DOHH2 (cell line): ENCODE measurements around the gene RFX4.

Source experiments
- EZH2phosphoT487 ChIP-seq: fragments of 200-600 bp; sonication (generic); IDR thresholded peaks from 2 replicates; pipeline ENCODE4 v1.6.1; 2017; ENCODE audit warnings: borderline replicate concordance, mild to moderate bottlenecking, antibody characterized with exemption, low read length, moderate library complexity, mixed read lengths
- TF ChIP-seq, protein P1 (sequence below): fragments of 200-600 bp; sonication (generic); IDR thresholded peaks from one replicate; pipeline ENCODE4 v1.5.1; 2014; ENCODE audit warnings: antibody characterized with exemption, mild to moderate bottlenecking, low read depth, low read length; ENCODE audit not compliant: poor library complexity, severe bottlenecking

DNA sequence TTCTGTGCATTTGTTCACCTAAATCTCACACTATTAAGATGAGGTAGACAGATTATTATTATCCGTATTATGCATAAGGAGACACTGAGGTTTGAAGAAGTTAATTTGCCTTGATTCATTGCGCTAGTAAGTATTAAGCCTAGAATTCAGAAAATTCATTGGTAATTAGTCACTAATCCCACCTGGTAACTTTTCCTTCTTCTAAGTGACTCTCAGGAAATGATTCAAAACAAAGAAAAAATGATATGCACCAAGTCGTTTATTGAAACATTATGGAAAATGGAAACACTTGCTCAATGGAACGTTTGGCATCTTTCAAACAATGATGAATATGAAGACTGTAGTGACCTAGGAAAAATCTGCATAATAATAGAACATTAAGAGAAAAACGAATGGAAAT, 15.2 kb downstream of the RFX4 start:
- TF ChIP-seq, protein P1, sequence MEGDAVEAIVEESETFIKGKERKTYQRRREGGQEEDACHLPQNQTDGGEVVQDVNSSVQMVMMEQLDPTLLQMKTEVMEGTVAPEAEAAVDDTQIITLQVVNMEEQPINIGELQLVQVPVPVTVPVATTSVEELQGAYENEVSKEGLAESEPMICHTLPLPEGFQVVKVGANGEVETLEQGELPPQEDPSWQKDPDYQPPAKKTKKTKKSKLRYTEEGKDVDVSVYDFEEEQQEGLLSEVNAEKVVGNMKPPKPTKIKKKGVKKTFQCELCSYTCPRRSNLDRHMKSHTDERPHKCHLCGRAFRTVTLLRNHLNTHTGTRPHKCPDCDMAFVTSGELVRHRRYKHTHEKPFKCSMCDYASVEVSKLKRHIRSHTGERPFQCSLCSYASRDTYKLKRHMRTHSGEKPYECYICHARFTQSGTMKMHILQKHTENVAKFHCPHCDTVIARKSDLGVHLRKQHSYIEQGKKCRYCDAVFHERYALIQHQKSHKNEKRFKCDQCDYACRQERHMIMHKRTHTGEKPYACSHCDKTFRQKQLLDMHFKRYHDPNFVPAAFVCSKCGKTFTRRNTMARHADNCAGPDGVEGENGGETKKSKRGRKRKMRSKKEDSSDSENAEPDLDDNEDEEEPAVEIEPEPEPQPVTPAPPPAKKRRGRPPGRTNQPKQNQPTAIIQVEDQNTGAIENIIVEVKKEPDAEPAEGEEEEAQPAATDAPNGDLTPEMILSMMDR = no peak
- no peak for TF ChIP-seq EZH2phosphoT487
